Hematopoietic multipotent progenitor cell treated with erythropoietin and hydrocortisone succinate and interleukin-3 and kit ligand, for 8 days (in vitro differentiated cells): Measurements from ENCODE around the gene ZFYVE27.

ENCODE experiments used
- DNase-seq: peaks from one replicate; pipeline ENCODE4 v3.0.0-alpha.2; 2015

Gene ZFYVE27

DNA sequence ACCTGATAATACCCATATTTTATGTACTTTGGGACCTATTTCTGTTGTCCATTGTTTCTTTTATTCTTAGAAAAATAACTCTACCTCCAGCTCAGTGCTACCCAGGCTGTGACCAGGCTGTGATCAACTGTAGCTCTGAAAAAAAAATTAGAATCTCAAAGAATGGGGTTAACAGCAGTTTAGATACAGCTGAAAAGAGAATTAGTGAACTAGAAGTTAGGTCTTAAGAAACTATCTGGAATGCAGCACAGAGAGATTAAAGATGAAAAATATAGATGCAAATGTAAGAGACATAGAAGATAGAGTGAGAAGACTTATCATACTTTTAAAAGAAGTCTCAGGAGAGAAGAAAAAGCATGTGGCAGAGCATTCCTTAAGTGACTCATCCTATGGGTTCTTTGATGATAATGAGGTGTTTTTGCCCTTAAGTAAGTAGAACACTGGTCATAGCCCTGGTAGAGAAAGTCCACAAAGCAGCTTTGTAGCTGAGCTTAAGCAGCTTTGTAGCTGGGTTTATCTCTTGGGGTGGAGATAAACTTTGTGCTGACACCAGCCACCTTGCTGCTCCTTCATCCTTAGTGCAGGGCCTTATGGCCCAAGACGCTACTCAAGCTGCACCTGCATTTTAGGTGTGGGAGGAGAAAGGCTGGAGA lies 62.2 kb downstream of the ZFYVE27 start:
- DNase-seq = no peak

DNA sequence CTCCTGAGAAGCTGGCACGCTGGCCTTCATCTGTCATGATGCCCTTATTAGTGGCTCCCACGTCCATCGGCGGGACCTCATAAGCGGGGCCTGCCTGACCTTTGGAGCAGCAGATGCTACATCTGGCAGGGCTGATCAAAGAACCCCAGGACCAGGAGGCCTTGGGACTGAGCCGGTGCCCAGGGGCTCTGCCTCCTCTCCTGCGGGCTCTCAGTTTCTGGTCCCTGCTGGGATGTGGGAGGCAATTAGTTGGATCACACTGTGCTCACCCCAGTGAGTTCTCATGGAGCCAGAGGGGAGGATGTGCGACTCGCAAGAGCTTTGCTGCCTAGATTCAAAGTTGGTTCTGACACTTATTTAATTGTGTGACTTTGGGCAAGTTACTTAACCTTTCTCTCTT lies 63.5 kb downstream of the ZFYVE27 start:
- DNase-seq = no peak

DNA sequence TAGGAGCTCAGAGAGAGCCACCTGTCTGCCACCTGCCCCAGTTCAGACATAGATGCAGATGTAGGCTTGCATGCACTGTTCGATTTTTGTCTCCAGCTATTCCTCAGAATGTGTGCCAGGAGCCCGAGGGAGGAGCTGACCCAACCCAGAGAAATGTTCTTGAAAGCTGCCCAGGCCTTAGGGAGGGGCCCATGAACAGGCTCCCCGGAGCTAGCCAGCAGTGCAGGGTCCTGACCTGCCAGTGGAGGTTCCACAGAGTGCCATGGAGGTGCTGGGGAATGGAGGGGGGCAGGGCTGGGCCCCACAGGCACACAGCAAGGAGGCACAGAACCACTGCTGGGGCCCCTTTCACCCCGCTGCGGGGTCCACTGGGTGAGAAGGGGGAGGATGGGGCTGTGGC lies 64.5 kb downstream of the ZFYVE27 start:
- no peak for DNase-seq

DNA sequence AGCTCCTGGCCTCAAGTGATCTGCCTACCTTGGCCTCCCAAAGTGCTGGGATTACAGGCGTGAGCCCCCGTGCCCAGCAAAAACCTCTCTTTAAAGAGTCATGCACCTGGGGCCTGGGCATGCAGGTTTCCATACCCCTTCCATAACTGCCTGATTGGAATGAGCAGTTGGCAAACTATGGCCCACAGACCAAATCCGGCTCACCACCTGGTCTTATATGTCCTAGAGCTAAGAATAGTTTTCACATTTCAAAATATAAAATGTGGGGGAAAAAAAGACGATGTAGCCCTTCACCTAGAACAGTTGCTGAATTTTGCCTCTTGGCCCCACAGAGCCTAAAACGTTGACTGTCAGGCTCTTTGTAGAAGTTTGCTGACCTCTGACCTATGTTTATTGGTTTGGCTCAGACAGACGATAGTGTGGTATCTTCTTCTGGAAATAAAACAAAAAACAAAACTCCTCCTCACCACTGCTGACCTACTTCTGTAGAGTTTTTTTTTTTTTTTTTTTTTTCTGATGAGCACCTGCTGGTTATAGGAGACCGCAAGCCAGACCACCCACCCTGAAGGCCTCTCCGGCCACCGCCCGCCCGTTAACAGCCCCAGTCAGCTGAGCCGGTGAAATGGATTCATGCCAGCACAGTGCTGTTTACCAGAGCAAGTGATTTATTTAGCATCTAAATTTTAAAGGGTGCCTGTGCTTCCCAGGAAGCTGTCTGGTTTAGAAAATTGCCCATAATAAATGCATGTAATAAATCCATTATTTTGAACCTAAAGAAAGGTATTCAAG lies 68.4 kb downstream of the ZFYVE27 start:
- no peak for DNase-seq

DNA sequence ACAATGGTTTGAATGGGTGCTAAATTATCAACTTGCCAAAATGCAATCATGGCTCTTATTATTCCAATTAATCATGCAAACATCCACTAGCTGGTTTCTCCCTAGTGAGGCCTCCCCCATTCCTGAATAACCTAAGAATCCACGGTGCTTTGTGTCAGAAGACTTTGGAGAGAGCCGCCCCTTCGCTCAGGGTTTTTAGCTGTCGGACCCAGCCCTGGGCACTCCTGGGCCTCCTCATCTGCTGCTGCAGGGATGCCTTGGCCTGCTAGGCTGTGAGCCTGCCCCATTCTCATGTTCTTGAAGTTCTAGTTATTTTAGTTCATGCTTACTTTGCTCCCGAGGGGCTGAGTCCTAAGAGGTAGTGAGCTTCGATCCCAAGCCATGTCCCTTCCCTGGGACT lies 69.0 kb downstream of the ZFYVE27 start:
- no peak for DNase-seq

DNA sequence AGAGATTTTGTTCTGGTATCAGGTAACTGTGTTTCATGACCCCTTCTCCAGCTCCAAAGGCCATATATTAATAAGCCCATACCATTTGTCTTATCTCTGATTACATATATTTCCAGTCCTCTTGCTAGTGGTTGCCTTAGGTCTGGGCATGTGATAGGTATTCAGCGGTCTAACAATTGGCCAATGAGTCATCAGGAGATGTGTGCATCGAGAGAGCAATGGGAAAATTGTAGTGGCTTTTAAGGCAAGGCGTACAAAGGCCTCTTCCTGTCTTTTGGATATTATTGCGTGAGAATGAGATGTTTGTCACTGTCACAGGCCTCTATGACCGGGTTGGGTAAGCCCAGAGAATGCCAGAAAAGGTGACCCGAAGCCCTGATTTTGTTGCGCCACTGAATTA lies 73.5 kb downstream of the ZFYVE27 start:
- DNase-seq = no peak
